GM19438 (cell line): Measurements from ENCODE around the gene PFKL.

Experiments used
- ATAC-seq: cut with Tn5 transposase; IDR thresholded peaks from one replicate; pipeline ENCODE4 v1.9.1; 2021; ENCODE audit warnings: low read depth; ENCODE audit not compliant: unreplicated experiment

PFKL gene

DNA sequence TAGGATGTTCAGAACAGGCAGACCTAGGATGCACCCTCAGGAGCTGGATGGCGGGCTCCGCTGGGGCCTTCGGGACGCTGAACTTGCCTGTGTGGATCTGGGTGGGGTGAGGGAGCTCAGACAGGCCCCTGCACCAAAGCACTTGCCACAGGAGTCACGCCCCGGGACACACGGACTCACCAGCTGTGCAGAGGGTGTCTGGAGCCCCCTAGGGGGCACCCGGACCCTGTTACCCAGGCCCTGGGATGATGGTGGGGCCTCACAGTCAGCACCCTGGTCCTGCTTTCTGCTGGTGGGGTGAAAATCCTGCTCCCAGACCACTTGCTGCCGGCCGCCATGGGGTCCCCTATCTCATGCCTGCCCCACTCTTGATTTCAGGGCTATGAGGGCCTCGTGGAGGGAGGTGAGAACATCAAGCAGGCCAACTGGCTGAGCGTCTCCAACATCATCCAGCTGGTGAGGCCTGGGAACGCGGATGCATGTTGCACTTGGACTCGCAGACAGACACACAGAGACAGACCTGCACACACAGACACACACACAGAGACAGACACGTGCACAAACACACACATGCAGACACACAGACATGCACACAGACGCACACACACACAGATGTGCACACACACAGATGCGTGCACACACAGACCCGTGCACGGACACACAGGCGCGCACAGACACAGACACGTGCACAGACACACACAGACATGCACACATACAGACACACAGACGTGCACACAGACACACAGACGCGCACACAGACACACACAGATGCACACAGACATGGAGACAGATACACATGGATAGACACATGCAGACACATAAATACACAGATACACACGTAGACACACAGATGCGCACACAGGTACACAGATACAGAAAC is 11.0 kb downstream of the PFKL start:
- no peak for ATAC-seq

DNA sequence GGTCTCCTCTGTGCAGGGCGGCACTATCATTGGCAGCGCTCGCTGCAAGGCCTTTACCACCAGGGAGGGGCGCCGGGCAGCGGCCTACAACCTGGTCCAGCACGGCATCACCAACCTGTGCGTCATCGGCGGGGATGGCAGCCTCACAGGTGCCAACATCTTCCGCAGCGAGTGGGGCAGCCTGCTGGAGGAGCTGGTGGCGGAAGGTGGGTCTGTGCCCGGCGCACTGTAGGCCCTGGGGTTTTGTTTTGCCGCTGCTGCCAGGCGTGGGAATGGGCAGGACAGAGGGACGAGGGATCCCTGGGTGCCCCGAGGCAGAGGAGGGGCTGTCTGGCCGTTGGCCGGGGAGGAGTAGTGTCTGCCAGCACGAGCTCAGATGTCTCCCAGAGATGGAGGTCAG is 12.2 kb downstream of the PFKL start:
- ATAC-seq: no peak

DNA sequence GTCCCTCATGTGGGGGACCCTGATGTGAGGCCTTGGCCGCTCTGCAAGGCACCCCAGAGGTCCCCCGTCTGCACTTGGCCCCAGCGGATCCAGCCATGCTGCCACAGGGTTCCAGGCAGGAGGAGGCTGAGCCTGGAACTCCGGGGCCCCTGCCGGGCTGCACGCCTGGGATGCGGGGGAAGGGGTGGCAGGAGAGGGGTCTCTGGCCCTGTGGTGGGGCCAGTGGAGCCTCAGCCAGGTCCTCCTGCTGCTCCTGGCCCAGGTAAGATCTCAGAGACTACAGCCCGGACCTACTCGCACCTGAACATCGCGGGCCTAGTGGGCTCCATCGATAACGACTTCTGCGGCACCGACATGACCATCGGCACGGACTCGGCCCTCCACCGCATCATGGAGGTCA is 12.9 kb downstream of the PFKL start:
- ATAC-seq: no peak

DNA sequence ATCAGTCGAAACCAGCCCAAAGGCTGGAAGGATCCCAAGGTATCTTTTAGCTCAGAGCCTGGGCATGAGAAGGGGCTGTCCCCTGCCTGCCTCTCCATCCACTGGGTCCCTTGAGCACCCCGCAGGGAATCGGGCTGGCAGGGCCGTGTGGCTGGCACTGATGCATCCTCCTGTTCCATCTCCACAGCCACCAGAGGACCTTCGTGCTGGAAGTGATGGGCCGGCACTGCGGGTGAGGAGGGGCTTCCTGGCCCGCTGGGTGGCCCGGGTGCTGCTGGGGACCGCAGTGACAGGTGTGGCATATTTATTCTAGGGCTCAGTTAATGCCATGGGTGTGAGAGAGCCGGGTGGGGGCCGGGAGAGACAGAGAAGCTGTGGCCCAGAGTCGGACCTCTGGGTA is 13.6 kb downstream of the PFKL start:
- ATAC-seq: no peak

DNA sequence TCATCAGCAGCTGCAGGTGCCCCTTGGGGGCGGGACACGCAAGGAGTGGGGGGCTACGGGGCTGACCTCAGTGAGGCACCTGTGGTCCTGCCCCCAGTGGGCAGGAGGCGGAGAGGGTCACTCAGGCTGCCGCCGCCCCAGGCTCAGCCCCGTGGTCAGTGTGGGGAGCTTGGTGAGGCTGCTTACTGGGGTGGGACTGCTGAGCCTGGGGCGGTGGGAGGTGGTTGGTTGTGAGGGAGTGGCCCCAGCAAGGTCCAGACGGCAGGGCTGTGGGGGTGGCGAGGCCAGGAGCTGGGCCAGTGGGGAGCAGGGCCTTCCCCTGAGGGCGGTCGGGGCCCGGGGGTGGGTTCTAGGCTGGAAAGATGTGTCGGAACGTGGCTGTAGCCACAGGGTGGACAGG is 14.3 kb downstream of the PFKL start:
- ATAC-seq: no peak

DNA sequence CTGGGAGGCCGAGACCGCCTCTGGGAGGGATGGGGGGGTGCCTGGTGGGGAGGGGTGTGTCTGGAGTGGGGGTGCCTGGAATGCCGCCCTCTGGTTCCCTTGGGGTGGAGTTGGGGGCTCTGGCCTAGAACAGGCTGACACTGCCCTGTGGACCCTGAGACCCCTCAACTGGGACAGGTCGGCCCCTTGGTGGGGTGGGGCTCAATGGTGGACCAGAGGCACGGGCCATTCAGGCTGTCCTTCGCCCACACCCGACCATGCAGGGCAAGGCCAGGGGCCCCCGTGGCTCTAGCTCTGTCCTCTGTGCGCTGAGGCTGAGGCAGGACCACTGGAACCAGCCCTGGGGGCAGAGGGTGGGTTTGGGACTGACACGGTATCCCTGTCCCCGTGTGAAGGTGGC is 14.7 kb downstream of the PFKL start:
- ATAC-seq: no peak

DNA sequence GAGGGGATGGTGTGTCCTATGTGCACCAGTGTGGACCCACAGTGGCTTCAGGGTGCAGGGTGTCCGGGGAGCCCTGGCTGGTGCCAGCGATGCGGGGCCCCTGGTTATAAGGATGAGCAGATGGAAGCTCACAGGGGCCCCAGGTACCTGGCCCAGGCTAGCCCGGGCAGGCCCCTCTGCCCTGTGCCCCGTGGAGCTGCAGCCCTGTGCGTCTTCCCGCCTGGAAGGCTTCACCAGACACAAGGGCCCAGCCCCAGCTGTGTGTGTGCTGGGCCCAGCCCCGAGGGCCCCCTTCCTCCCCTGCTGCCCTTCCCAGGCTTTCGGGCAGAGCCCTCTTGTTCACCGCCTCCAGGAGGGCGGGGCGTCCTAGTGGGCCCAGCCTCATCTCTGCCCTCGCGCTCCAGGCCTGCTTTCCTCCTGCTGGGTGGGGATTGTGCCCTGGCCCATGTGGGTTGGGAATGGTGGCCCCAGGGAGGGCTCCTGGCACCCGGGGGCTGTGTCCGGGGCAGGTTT is 15.9 kb downstream of the PFKL start:
- ATAC-seq: no peak

DNA sequence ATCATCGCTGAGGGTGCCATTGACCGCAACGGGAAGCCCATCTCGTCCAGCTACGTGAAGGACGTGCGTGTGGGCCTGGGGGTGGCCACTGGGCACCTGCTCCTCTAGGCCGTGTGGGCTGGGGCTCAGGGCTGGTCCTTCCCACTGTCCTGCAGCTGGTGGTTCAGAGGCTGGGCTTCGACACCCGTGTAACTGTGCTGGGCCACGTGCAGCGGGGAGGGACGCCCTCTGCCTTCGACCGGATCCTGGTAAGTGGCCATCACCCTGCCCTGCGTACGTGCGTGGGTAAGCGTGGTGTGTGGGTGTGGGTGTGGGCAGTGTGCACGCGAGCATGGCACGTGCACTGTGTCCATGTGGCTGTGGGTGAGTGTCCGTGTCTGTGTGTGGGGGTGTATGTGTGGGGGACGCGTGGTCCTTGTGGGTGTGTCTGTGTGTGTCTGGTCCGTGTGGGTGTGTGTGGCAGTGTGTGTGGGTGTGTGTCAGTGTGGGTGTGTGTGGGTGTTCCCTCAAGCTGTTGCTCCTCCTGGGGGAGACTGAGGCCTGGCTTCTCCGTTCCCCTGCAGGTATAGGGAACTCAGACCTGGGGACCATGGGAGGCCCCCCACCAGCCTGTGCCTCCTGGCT is 16.5 kb downstream of the PFKL start:
- ATAC-seq: no peak

DNA sequence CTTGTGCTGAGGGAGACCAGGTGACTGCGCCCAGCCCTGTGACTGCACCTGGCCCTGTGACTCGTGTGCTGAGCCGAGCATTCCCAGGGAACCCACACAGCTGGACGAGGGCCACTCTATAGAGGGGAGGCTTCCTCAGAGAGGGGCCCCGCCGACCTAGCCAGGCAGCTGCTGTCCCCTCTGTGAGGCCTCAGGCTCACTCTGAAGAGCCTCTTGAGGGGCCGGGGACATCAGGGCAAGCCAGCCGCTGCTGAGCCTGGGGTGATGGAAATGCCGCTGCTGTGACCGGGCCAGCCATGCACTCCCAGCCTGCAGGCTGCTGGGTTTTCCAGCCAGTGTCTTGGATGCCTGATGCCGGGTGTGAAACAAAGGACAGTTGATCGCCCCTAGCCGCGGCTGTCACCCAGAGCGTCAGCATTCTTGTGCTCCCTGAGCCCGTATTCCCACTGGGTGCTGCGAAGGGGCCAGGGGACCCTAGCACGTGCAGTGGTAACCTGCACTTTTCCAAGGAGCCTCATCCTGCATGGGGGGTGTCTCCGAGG is 17.5 kb downstream of the PFKL start:
- ATAC-seq: no peak

DNA sequence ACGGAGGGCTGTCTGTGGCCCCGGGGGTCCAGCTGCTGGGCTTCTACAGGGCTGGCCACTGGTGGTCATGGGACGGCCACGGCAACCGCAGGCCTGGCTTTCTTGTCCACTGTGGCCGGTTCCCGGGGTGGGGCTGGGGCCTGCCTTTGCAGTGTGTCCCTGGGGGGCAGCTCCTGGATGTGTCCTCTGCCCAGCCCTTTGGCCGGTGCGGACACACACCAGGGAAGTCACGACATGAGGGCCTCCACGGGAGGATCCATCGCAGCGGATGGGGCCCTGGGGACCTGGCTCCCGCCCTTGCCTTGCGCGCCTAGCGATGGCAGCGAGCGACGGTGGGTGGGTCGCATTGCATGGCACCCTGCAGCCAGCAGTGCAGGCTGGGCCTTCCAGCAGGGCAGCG is 18.0 kb downstream of the PFKL start:
- no peak for ATAC-seq

DNA sequence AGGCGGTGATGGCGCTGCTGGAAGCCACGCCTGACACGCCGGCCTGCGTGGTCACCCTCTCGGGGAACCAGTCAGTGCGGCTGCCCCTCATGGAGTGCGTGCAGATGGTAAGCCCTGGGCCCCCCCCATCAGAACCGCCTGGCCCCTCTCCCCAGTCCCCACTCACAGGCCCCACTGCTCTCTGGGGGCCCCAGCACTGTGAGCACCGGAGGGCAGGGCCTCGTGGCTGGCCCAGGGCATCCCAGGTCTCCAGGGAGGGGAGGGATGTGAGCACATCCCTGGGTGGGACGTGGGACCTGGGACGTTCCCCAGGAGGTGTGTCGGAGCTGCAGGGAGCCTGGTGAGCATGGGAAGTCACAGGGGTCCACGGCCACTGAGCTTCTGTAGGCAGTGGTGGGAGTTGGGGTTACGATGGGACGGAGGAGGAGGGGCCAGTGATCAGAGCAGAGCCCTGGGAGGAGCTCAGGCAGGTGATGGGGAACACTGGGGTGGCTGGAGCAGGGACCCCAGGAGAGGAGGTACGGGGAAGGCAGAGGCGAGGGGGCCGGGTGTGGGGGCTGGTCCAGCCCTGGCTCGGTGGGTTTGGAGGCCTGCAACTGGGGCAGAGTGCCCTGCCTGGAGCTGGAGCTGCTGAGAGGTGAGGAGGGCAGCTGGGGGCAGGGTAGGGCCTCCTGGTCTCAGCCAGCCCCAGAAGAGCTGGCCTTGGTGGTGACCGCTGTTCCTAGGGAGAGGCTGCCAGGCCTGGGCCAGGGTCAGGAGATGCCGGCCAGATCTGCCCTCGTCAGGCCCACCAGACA is 18.8 kb downstream of the PFKL start:
- no peak for ATAC-seq

DNA sequence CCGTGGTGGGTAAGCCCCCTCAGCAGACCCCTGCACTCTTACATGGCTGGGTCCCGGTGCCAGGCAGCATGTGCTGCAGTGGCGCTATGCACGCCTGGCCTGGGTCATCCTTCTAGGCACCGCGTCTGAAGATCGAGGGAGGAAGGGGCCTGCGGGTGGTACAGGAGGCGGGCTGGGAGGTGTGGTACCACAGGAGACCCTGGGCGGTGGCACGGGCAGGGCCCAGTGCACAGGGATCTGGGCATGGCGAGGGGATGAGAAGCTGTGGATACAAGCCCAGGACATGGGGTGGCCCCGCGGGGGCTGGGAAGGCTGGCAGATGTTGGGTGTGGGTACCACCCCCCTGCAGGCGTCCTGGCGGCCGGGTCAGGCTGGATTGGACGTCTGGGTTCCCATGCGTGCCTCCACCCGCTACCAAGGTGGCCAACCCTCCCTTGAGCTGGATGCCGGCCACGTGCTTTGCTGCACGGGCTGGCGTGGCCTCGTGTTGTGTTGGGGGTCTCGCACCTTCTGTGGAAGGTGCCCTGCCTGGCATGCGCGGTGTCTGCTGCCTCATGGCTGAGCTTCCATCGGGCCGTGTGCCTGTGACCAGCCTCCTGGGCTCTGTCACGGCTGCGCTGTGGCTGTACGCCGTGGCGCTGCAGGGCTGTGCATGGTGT is 19.7 kb downstream of the PFKL start:
- no peak for ATAC-seq

DNA sequence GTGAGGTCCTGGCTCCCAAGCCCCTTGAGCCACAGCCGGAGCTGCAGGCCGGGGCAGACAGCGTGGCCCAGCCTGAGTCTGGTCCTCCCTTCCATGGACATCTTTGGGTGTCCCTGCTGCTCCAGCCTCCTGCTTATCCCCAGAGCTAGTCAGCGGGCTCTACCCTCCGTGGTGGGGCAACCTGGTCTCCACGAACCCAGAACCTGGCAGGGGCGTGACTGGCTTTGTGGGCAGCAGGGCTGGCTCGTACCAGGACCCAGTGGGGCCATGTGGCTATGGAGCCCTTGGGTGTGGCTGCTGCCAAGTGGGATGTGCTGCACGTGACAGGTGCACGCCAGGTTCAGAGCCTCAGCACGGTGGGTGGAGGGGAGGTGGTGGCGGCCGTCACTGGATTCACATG is 21.0 kb downstream of the PFKL start:
- no peak for ATAC-seq

DNA sequence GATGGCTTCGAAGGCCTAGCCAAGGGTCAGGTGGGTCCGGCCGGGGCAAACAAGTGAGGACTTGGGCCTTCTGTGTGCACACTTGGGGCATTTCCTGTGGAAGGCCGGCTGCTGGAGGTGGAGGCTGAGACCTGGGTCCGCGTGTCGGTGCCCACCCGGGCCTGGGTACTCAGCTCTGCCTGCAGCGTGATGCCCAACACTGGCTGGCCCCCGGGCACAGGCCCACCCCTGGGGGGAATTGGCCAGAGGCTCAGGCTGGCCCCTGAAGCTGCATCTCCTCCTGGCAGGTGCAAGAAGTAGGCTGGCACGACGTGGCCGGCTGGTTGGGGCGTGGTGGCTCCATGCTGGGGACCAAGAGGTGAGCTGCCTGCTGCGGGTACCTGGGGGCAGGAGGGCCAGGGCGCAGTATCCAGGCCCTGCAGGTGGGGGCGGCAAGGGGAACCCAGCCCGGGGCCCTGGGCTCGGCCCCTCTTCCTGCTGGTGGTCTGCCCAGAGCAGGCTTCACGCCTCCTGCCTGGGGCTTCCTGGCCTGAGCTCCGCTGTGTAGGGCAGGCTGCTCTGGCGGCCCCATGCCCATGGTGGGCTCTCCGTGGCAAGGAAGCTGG is 22.1 kb downstream of the PFKL start:
- ATAC-seq: no peak

DNA sequence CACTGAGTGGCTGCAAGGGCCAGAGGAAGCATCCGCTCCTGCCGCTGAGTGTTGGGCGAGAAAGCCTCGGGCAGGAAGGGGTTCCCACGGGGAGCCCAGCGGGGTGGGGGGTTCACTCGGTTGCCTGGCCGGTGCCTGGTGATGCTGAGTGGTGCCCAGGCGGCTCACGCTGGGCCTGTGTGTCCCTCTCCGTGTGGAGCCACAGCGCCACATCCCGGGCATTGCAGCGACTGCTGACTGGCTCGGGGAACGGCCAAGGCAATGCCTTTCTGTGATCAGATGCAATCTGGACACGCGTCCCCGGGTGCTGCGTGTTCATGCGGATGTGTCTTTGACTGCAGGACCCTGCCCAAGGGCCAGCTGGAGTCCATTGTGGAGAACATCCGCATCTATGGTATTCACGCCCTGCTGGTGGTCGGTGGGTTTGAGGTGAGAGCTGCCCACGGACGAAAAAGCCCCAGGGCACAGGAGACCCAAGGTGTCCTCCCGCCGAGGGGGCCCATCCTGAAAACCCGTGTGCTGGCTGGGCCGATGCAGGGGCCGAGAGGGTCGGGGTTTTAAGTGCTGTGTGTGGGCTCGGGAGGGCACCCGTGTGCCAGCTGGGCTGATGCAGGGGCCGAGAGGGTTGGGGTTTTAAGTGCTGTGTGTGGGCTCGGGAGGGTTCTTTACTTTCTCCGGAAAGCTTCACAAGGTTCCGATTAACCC is 22.9 kb downstream of the PFKL start:
- ATAC-seq: no peak

DNA sequence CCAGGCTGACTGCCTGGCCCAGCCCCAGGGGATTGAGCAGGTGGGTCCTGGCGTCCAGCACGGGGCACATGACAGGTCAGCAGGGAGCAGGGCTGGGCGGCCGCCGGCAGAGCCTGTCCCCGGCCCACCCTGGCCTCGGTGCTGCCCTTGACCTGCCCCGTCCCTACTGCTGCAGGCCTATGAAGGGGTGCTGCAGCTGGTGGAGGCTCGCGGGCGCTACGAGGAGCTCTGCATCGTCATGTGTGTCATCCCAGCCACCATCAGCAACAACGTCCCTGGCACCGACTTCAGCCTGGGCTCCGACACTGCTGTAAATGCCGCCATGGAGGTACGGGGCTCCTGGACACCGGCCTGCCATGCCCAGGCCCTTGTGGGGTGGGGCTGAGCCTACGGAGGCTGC is 23.7 kb downstream of the PFKL start:
- ATAC-seq: no peak

DNA sequence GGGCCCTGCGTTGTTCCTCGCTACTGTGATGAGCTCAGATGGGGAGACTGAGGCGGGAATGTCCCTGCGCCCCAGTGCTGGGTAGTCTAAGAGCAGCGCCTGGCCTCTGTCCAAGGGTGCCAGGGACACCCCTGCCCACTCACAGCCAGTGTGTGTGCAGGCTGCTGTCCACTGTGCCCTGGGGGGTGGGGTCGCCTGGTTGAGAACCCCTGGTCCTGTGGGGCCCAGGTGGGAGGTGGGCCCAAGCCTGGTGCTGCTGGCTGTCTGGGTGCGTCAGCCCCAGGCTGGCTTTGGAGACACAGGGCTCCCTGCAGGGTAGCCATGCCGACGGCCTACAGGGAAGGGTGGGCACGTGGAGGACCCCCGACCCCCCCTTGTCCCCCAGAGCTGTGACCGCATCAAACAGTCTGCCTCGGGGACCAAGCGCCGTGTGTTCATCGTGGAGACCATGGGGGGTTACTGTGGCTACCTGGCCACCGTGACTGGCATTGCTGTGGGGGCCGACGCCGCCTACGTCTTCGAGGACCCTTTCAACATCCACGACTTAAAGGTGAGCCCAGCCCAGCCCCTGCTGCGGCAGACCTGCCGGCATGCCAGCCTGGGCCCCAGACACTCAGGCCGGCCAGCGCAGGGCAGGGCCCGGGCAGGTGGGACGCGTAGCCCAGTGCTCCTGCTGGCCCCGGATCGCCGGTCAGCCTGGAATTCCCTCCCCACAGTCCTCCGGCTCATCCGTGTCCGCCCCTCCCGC is 24.4 kb downstream of the PFKL start:
- no peak for ATAC-seq

DNA sequence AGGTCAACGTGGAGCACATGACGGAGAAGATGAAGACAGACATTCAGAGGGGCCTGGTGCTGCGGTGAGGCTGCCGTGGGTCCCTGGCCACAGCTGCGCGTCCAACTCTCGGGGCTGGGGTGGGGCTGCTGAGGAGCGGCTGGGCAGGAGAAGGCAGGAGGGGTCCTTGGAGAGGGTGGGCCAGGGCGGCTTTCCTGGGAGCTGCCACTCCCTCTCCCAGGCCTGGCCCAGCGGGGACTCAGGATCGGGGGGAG is 24.9 kb downstream of the PFKL start:
- no peak for ATAC-seq
